NCI-H1417 treated with DMSO at 0.1 percent for 48 hours (cell line): Measurements from ENCODE around the gene BEND3.

ENCODE experiments used
- DNase-seq: peaks from one replicate; lab custom pipeline; 2025; lab: John Stamatoyannopoulos, UW

BEND3 gene

DNA sequence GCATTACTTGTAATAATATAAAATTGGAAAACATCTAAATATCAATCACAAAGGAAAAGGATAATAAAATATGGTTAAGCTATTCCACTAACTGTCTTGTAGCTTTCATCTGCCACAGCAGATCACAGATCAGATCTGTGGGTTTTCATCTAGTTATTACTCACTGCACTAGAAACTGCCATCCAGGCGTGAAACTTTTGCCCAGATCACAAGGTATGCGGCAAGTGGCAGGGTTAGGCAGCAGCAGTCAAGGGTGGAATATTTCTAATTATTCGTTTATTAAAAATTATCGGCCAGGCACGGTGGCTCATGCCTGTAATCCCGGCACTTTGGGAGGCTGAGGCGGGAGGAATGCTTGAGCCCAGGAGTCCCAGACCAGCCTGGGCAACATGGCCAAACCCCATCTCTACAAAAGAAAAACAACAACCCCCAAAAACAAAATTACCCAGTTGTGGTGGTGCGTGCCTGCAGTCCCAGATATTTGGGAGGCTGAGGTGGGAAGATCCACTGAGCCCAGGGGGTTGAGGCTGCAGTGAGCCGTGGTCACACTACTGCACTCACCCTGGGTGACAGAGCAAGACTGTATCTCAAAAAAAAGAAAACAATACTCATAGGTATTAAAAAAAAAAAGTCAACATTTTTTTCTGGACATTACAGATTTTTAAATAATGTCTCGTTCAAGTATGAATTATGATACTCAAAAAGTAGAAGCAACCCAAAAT, 32.1 kb downstream of the BEND3 start:
- no peak for DNase-seq

DNA sequence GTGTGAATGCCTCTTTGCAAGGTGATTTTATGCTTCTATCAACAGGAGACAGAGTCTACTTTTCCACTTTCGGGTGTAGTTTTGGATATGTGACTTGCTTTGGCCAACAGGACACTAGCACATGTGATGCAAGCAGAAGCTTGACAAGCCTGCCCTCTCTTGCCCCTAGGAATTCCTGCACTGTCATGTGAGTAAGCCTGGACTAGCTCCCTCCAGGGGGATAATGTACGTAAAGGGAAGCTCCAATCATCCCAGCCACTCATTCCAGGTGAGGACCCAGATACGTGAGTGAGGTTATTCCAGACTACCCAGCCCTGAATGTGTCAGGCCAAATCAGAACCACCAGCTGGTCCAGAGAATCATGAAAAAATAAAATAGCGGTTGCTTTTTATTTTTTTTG, 33.3 kb downstream of the BEND3 start:
- DNase-seq, result no peak

DNA sequence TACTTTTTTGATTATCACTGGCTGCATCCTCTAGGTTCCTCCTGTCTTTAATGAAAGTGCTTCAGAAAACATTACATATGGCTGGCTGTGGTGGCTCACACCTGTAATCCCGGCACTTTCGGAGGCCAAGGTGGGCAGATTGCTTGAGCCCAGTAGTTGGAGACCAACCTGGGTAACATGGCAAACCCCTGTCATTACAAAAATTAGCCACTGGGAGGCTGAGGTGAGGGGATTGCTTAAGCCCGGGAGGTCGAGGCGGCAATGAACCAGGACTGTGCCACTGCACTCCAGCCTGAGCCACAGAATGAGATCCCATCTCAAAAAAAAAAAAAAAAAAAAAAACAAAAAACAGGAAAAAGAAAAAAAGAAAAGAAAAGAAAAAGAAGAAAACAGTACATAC, 35.3 kb downstream of the BEND3 start:
- no peak for DNase-seq

DNA sequence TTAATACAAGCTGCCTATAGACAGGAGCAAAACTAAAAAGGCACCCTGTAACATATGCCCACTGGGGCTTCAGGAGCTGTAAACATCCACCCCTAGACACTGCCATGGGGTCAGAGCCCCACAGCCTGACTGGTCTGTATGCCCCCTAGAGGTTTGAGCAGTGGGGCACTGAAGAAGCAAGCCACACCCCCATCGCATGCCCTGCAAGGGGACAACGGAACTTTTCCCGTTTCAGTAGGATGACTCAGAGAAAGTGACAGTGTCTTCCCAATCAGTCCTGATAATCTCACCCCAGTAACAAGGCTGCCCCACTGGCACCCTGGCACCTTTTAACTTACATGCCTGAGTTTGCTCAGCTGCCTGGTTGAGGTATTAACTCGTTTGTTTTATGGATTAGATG, 35.9 kb downstream of the BEND3 start:
- DNase-seq, result no peak

DNA sequence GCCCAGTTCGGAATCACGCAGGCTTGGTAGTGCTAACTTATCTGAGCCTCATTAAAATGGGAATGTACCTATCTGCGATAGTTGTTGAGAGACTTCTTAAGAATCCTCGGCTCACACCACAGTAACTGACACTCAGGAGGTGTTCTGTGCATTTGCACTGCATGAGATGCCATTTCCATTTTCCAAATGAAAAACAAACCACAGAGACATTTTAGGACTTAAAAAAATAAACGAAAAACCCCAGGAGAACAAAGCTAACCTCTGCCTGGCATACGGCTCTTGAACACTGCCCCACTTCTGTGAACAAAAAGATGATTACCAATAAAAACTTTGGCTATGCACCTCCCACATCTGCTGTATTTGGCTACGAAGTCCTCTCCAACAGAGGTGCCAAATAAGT, 37.6 kb downstream of the BEND3 start:
- DNase-seq, result no peak

DNA sequence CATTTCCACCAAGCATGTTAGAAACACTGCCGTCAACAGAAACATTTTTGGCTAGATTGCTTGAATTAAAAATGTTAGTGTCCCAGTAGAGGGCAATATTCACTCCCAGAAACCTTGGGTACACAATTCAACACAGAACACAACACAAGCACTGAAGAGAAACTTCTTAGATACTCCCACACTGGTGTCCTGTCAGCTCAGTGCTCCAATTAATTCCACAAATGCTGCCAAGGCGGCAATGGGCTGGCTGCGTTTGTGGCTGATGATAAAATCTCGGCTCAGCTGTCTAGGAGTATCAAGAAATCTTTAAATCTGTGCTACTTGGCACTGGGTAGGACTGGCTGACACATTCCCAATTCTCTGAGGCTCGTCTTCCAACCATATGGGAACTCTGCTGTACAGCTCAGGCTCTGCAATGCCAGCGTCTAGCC, 39.3 kb downstream of the BEND3 start:
- DNase-seq, result no peak

DNA sequence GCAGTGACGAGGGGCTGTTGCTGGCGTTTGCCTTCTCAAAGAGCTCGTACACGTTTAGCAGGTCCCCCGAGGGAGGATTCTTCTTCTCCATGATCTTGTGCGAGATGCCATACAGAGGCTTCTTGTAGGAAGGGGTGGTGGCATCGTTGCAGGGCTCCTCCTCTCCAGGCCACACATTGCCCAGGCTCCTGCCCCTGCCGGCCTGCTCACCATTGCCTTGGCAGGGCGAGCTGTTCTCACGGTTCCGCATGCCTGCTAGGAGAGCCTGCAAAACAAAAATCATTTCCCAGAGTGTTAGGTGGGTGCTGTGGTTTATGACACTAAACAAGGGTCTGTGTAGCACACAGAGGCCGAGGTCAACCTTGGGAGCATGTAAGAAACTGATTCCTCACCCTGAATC, 44.6 kb downstream of the BEND3 start:
- DNase-seq, result no peak

DNA sequence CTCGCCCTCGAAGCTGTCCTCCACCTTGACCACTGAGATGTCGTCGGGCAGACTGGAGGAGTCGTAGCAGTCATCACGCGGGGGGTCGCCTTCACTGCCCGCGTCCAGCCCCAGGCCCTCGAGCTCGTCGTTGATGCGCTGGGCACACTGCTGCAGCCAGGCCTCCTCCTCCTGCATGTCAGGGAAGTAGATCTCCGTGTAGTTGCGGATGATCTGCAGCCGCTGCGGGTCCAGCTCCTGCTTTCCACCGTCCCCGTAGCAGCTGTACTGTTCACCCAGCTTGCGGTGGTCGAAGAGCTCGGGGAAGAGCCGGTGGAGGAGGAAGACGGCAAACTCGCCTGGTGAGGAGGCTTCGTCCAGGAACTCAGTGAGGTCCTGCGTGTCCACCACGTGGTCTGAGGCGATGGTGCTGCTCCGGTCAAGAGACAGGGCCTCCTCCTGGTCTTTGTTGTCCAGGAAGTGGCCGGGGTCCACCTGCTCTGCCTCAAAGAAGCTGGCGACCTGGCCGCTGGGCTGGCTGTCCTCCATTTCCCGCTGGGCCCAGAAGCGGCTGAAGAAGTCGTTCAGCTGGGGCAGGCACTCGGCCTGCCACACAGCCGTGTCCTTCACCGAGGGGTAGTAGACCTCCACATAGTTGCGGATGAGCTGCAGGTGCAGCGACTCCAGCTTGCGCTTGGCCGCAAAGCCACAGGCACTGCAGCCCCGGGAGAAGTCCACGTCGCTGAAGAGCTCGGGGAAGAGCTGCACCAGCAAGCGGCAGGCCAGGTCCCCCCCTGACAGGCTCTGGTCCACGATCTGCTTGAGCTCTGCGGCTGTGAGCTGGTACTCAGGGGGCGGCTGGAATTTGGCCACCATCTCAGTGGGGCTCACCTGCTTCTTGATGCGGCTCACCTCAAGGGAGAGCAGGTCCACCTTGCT, 45.4 kb downstream of the BEND3 start:
- DNase-seq, result no peak

DNA sequence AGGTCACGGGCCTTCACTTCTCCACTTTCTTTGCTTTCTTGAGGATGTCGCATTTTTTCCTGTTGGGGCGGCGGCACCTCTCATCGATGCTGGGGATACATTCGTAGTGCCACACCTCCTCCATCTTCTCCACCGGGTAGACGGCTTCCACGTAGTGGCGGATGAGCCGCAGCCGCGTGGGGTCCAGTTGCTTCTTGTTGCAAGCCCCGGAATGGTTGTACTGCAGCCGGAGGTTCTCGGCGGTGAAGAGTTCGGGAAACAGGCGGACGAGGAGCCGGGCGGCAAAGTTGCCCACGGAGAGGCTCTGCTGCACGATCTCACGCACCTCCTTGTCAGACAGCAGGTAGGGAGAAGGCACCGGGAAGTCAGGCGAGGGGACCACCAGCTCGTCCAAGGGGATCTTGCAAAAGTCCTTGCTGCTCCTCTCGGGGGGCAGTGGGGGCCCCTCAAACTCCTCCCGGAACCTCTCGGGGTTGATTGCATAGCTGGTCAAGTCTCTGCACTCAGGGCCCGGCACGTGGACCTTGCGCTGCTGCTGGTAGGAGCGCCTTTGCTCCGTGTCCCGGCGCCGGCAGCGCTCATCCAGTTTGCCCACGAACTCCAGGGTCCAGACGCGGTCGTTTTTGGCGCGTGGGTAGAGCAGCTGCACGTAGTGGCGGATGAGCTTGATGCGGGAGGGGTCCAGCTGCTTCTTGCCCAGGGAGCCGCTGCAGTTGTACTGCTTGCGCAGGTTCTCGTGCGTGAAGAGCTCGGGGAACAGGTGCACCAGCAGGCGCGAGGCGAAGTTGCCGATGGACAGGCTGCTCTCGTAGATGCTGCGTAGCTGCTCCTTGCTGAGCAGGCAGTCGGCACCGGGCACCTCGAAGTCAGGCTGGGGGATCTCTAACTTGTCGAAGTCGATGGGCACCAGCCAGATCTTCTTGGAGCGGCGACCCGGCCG, 46.4 kb downstream of the BEND3 start:
- no peak for DNase-seq

DNA sequence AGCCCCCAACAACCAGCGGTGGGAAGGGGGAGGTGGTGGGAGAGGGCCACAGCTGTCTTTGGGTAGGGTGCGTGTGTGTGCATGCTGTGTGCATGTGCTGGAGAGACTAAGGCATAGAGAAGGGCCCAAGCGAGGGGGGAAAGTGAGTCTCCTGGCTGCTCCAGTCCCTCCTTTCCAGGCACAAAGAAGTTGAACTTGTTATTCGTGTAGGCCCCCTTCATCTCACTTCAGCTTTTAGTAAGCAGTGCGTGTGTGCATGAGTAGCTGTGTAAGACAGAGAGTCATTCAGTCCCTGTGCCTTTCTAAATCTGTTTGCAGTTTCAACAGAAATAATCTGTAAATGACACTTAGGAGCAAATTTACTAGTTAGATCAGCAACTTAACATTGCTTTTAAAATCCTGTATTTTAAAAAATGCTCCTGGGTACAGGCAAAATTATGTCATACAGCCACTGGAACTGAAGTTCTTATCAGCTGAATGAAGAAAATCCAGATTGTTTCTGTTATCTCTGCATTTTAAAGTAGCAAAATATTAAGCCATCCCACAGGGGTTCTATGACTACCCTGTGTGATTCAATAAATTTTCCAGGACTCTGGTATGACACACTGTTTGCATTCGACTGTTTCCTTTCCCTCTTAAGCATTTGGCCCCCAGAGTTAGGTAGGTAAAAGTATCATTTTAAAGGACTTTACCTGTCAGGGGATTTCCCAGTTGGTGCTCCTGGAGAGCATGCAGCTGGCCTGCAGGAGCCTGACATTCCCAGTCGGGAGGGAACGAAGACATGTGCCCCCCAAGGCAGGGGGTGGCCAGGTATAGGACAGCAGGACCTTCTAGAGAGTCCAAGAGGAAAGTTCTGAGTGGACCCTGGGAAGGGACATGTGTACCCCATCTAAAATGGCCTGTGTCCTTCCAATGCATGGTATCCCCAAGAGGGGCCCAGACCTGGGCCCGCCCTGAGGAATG, 48.3 kb downstream of the BEND3 start:
- no peak for DNase-seq

DNA sequence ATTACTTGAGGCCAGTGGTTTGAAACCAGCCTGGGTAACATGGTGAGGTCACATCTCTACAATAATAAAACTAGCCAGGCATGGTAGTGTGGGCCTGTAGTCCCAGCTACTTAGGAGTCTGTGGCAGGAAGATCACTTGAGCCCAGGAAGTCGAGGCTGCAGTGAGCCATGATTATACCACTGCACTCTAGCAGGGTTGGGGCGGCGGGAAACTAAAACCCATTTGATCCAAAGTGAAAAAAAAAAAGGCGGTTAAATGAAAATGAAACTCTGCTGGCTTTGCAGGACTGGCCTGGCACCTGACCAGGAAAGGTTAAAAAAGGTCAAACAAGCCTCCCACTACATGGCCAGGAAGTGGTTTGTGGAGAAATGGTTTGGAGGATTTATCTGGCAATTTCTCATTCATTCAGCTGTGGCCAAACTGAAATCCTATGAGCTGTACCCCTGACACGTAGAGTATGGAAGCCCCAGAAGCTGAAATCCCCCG, 50.7 kb downstream of the BEND3 start:
- no peak for DNase-seq

DNA sequence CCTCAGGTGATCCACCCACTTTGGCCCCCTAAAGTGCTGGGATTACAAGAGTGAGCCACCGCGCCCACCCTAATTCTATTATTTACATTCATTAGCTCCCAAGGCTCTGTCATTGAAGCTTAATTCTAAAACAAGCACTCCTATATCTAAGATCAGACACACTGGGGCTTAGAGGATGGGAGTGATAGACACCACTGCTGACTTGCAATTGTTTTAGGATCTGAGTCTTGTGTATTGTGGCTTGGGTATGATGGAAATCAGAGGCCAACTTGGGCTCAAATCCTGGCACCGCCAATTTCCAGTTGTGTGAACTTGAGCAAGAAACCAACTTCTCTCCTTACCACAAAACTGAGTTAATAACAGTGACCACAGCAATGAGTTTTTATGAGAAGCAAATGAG, 52.6 kb downstream of the BEND3 start:
- DNase-seq, result no peak

DNA sequence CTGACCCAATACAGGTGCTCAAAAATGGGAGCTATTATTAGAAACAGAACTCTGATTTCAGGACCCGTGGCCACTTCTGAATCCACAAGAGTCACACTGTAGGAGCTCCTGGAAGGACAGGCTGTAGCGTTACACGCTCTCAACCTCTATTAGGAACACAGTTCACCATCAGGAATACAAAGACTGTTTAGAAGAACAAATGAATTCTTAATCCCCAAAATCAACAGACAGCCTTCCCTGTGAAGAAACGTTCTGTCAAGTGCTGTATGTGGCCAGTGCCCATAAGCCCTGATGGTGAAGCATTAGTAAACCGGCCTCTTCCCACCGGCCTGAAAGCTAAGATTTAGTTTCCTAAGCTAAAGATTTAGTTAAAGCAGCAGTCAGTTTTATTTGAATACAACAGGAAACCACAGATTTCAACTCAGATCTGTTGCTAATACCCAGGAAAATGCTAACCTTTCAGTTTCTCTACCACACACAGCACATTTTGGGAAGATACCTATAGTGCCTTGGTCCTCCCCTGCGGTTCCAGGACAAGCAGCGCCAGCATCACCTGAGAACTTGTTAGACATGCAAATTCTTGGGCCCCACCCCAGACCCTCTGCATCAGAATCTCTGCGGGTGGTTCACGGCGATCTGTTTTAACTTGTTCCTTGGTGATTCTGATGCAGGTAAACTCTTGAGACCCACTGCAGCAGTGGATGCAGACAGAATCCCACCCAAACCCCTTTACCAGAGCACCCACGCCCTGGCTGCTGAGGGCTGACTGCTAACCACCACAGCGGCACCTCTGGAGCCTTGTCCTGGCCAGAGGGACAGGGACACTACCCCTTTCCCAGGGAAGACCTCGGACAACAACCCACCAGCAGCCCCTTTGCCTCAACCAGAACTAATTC, 53.9 kb downstream of the BEND3 start:
- no peak for DNase-seq

DNA sequence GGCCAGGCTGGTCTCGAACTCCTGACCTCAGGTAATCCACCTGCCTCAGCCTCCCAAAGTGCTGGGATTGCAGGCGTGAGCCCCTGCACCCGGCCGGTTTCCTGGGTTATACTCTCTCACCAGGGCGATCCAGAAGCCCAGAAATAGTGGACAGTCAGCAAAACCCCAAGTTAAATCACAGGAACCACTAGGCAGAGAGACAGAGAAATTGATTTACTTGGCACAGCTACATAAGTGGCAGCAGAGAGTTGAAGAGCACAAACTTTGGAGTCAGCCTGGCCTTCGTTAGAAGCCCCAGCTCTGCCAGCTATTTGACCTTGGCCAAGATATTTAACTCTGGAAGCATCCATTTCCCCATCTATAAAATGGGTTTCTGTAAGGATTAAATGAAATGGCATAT, 54.6 kb downstream of the BEND3 start:
- DNase-seq, result no peak

DNA sequence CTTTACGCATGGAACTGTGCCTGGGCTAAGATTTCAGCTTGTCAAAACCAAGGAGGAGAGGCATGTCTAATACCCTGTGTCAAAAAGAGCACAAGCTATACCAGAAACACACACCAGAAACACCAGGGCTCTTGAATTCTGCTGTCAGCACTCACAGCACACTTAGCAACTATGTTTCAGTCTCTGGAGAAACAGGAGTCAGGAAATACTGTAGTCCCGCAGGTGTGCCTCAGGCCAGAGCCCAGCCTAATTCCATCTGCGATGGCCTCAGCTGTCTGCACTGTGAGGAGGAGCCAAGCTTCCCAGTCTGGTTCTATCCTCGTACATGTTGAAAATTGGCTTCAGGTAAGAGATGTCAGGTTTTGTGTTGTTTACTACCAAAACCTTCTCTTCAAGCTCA, 55.7 kb downstream of the BEND3 start:
- DNase-seq, result no peak

DNA sequence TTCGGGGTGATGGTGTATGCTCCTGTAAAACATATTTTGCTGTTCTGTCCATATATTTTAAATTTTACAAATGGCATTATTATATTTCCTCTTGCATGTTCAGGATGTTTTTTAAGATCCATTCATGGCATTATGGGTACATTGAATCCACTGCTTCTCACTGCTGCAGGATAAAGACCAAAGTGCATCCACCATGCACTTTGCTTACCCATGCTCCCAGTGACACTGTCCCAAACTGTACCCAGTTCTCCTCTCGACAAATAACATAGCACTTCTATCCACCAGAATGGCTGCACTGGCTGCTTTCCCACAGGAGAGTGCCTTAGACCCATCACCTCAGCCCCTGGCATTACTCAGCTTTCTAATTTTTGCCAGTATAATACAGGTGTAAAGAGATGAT, 57.6 kb downstream of the BEND3 start:
- DNase-seq, result no peak

DNA sequence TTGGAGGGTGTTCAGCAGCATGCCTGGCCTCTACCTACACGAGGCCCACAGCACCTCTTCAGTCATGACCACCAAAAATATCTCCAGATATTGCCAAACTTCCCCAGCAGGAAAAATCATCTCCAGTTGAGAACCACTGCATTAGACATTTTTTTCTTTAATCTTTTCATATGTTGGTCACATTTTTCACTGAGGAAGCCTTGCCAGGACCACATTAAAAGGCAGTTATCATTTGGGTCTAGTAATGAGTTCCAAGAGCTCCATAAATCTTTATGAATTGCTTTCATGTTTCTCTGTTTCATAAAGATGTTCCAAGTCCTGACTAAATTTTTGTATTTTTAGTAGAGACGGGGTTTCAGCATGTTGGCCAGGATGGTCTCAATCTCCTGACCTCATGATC, 58.5 kb downstream of the BEND3 start:
- no peak for DNase-seq

DNA sequence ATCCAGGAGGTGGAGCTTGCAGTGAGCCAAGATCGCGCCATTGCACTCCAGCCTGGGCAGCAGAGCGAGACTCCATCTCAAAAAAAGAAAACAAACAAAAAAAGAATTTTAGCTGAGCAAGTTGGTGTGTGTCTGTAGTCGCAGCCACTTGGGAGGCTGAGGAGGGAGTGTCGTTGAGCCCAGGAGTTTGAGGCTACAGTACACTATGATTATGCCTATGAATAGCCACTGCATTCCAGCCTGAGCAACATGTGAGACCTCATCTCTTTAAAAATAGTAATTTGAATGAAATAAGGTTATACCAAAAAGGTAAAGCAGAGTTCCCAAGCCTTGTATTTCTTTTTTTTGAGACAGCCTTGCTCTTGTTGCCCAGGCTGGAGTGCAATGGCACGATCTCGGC, 67.5 kb downstream of the BEND3 start:
- DNase-seq, result no peak

DNA sequence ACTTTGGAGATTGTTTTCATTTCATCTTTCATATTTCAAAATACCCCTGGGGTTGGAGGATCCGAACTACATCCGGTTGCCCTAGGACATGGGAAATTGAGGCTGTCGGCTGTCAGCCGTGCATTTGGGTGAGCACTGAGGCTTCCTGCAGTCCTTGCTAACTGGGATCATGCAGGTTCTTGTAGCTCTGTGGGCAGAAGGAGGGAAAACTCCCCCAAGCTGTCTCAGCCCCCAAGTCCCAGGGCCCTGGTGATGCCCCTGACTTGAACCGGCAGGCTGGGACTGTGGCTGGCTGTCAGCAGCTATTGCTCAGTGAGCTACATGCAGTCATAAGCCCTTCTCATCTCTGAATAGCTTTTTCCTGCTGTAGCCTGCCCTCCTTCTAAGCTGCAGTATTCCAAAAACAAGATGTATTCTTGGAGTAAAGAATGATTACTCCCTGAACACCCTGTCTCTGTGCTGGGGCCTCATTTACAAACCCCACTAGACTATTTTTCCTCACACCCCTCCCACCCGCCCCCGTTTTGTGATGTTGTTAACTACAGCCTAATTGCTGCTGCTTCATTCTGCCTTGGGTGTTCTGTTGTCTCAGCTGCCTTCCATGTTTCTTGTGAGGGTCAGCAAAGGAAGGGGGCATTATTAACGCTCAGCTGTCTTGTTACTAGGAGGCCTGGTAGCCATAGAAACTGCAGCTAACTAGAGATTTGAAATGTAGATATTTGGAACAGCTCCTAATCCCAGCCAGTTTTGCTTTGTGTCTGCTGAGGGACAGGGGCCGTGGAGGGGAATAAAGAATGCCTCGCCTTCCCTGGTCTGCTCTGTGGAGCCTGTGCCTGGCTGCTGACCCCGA, 69.3 kb downstream of the BEND3 start:
- no peak for DNase-seq
